Measurements from ENCODE around the gene AP3M1. TPM values are rescaled to one million over a fixed set of nuclear protein-coding genes. Genes with fewer than 3 reads are reported as not detected.

AP3M1 gene
- total RNA-seq, 1 donor from 2014 or later: 63.4 TPM

DNA sequence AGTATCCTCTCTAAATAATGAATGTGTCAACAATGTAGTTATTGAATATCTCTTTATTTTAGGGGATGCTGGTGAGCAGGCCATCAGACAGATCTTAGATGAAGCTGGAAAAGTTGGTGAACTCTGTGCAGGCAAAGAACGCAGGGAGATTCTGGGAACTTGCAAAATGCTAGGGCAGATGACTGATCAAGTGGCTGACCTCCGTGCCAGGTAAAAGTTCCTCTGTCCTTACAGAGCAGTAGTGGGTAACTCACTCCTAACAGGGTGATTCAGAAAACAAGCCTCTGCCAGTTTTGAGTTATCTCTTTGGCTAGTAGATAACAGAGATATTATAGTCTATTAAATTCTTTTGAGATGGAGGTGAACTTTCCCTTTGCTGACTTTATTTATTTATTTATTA is 67.3 kb downstream of the AP3M1 start:
- Mint-ChIP-seq H3K9me3 (ENCODE audit: unreplicated experiment) (no peaks in the 10 kb centered on the region), H3K4me3 (ENCODE audit: unreplicated experiment) (no peak overlapping the region), H3K4me1 (ENCODE audit: low read depth, unreplicated experiment) (no peaks in the 10 kb centered on the region), H3K27ac (ENCODE audit: unreplicated experiment) (no peak overlapping the region), H3K36me3 (ENCODE audit: unreplicated experiment) (no peaks in the 10 kb centered on the region), H3K27me3 (ENCODE audit: unreplicated experiment) (no peaks in the 10 kb centered on the region)
- DNase-seq: no peak
- TF ChIP-seq, protein P1, sequence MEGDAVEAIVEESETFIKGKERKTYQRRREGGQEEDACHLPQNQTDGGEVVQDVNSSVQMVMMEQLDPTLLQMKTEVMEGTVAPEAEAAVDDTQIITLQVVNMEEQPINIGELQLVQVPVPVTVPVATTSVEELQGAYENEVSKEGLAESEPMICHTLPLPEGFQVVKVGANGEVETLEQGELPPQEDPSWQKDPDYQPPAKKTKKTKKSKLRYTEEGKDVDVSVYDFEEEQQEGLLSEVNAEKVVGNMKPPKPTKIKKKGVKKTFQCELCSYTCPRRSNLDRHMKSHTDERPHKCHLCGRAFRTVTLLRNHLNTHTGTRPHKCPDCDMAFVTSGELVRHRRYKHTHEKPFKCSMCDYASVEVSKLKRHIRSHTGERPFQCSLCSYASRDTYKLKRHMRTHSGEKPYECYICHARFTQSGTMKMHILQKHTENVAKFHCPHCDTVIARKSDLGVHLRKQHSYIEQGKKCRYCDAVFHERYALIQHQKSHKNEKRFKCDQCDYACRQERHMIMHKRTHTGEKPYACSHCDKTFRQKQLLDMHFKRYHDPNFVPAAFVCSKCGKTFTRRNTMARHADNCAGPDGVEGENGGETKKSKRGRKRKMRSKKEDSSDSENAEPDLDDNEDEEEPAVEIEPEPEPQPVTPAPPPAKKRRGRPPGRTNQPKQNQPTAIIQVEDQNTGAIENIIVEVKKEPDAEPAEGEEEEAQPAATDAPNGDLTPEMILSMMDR (IDR thresholded peaks at IDR 0.05; ENCODE audit: partially characterized antibody, unreplicated experiment): no peak

DNA sequence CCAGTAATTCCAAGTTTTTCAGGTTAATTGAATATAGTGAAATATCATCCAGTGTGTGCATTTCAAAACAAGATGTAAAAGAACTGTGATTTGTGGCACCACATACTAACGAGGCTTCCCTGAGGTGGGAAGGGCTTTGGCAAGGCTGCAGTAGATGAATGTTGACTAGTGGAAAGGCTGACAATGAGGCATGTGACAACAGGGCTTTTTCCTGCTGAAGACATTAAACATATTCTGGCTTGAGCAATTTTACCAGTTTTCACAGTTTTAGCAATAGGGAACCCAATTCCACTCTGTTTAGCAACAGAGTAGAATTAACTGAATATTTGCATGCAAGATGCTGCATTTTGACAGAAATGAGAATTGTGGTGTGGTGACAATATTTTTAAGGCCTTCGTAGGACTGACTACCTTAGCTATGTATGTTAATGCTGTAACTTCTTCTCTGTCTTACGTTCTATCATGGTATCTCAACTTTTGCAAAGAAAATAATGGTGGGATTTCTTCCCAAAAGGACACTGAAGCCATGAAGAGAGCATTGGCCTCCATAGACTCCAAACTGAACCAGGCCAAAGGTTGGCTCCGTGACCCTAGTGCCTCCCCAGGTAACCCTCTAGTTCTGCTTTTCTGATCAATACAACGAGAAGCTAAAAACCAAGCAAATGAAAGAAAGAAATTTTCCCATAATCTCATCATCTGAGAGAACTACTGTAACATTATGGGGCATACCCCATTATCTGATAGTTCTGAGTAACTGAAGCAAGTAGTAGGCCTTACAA is 68.5 kb downstream of the AP3M1 start:
- TF ChIP-seq, protein P1 (IDR thresholded peaks at IDR 0.05; ENCODE audit: partially characterized antibody, unreplicated experiment): no peak
- Mint-ChIP-seq H3K4me3 (ENCODE audit: unreplicated experiment) (no peak overlapping the region), H3K9me3 (ENCODE audit: unreplicated experiment) (no peaks in the 10 kb centered on the region), H3K4me1 (ENCODE audit: low read depth, unreplicated experiment) (no peaks in the 10 kb centered on the region), H3K27ac (ENCODE audit: unreplicated experiment) (no peak overlapping the region), H3K27me3 (ENCODE audit: unreplicated experiment) (no peaks in the 10 kb centered on the region), H3K36me3 (ENCODE audit: unreplicated experiment) (no peaks in the 10 kb centered on the region)
- DNase-seq: no peak

DNA sequence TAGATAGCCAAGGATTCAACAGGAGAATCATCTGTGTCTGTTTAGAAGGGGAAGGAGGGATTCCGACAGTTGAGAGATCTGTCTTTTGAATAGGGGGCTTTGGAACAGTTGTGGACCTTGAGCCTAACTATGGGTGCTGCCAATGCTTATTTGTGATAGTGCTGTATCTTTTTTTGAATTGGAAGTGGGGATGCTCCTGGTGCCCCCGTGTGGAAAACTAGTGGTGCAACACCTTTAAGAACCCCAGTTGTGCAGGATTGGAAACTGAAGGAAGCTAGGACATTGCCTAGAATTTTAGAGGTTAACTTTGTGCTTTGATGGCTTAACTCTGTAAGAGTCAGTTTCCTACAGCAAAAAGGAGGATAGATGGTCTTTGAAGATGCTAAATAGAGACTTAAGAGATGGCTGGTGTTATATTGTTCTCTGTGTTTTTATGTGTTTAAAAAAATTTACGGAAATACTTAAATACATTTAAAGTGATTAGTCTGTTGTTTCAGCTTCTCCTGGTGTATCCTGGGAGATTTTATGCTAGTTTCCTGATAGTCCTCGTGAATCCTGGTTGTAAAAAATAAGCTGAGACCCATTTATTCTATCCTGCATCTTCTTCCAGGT is 69.3 kb downstream of the AP3M1 start:
- H3K36me3 Mint-ChIP-seq (ENCODE audit: unreplicated experiment): no peaks in the 10 kb centered on the region

DNA sequence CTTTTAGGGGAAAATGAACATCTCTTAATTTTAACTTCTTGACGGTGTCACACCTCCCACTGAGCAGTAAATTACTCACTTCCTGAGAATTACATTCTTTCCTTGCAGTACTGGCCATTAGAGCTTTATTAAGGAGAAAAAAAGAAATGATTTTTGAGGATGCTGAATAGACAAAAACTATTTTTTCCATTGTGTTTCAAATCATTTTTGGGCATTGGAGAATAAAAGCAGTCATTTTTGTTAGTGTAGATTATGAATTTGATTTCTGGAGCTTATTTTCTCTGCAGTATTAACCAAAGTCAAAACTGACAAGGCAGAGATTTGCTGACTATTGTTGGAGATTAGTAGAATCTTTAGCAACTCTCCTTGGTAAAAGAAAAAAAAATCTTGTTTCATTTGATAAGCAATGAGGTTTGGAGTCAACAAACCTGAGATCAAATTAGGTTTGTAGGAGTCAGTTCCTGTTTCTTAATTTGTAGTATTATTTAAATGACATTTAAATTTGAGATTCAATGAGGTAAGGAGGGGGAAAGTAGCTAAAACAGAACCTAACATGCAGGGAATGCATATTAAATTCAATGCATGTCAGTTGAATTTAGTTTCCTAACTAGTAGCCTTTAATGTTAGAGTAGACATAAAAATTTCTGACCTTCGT is 70.6 kb downstream of the AP3M1 start:
- Mint-ChIP-seq H3K9me3 (ENCODE audit: unreplicated experiment) (no peaks in the 10 kb centered on the region), H3K4me3 (ENCODE audit: unreplicated experiment) (no peak overlapping the region), H3K27me3 (ENCODE audit: unreplicated experiment) (no peaks in the 10 kb centered on the region), H3K36me3 (ENCODE audit: unreplicated experiment) (no peaks in the 10 kb centered on the region), H3K27ac (ENCODE audit: unreplicated experiment) (no peak overlapping the region), H3K4me1 (ENCODE audit: low read depth, unreplicated experiment) (no peaks in the 10 kb centered on the region)
- DNase-seq: no peak
- TF ChIP-seq, protein P1 (IDR thresholded peaks at IDR 0.05; ENCODE audit: partially characterized antibody, unreplicated experiment): no peak

More for the DNA sequence above, 69.3 kb downstream of the AP3M1 start:
- H3K9me3 Mint-ChIP-seq (ENCODE audit: unreplicated experiment): no peaks in the 10 kb centered on the region
- no peak overlapping the region for H3K4me3 Mint-ChIP-seq (ENCODE audit: unreplicated experiment)
- no peak overlapping the region for H3K27ac Mint-ChIP-seq (ENCODE audit: unreplicated experiment)
- H3K4me1 Mint-ChIP-seq (ENCODE audit: low read depth, unreplicated experiment): no peaks in the 10 kb centered on the region
- DNase-seq: peak; percentile 41
- no peaks in the 10 kb centered on the region for H3K27me3 Mint-ChIP-seq (ENCODE audit: unreplicated experiment)
- TF ChIP-seq, protein P1 (IDR thresholded peaks at IDR 0.05; ENCODE audit: partially characterized antibody, unreplicated experiment): peak; percentile 69
